Tibial nerve (tissue), 4 donors: ENCODE measurements around the gene ULK3.

Experiments used
- CTCF ChIP-seq, 5 experiments: fragments of 200-600 bp in 3 of 5; fragments of 450-650 bp in 2 of 5; sonication (generic) in 3 of 5; IDR thresholded peaks; one replicate each; pipeline ENCODE4 v1.5.1; 2016 to 2019; ENCODE audit warnings: antibody characterized with exemption in 5 of 5, mild to moderate bottlenecking in 3 of 5, moderate library complexity in 2 of 5
- EP300 ChIP-seq, 2 donors: sonication (generic); formaldehyde crosslinking; IDR thresholded peaks; one replicate each; pipeline ENCODE4 v1.6.1; 2017; ENCODE audit warnings: antibody characterized with exemption in 2 of 2, mild to moderate bottlenecking in 1 of 2
- POLR2A ChIP-seq, 2 donors: fragments of 450-650 bp; IDR thresholded peaks; one replicate each; pipeline ENCODE4 v1.6.1; 2017; ENCODE audit warnings: antibody characterized with exemption in 2 of 2, mild to moderate bottlenecking in 2 of 2, moderate library complexity in 2 of 2

- TF ChIP-seq CTCF (IDR thresholded peaks at IDR 0.05) (no peak), EP300 (IDR thresholded peaks at IDR 0.05) (no peak), POLR2A (IDR thresholded peaks at IDR 0.05) (no peak)
Measured at GRCh38 chr15:74882528-74882927, 39.6 kb upstream of the ULK3 start.
